GM12878 (cell line): ENCODE data around the gene LPCAT2.

Experiments
- CHD2 ChIP-seq: IDR thresholded peaks from 2 replicates; pipeline ENCODE4 v1.6.1; 2011; ENCODE audit warnings: low read depth, low read length, improper control_type of control experiment, borderline replicate concordance
- EZH2 ChIP-seq: IDR thresholded peaks from 2 replicates; pipeline ENCODE4 v1.6.1; 2012; ENCODE audit warnings: low read depth, mild to moderate bottlenecking, control low read depth, inconsistent platforms, low read length, borderline replicate concordance; ENCODE audit not compliant: control insufficient read depth
- POLR2AphosphoS5 ChIP-seq: IDR thresholded peaks from 2 replicates; pipeline ENCODE4 v1.6.1; 2011; ENCODE audit warnings: mild to moderate bottlenecking, low read length, inconsistent platforms
- RAD51 ChIP-seq: fragments of 450-650 bp; IDR thresholded peaks from 2 replicates; pipeline ENCODE4 v1.6.1; 2016; ENCODE audit warnings: moderate library complexity, mild to moderate bottlenecking, inconsistent platforms
- ZNF24 ChIP-seq: fragments of 450-650 bp; IDR thresholded peaks from 2 replicates; pipeline ENCODE4 v1.6.1; 2017; ENCODE audit warnings: antibody characterized with exemption, mild to moderate bottlenecking
- TF ChIP-seq, protein P1 (sequence below), 3 experiments: IDR thresholded peaks in 2 of 3; conservative IDR thresholded peaks in 1 of 3; 2 replicates each; pipeline ENCODE4 v1.5.1; 2011; ENCODE audit warnings: low read depth in 3 of 3, low read length in 3 of 3, mild to moderate bottlenecking in 3 of 3, control low read depth in 2 of 3, moderate library complexity in 2 of 3, inconsistent platforms in 1 of 3, mixed read lengths in 1 of 3; ENCODE audit not compliant: control insufficient read depth in 2 of 3, insufficient read depth in 1 of 3; ENCODE audit errors: extremely low read depth in 1 of 3
- TF ChIP-seq, protein P2 (sequence below): IDR thresholded peaks from 2 replicates; pipeline ENCODE4 v1.6.1; 2012; ENCODE audit warnings: low read depth, low read length, improper control_type of control experiment
- TF ChIP-seq, protein P3 (sequence below): IDR thresholded peaks from 2 replicates; pipeline ENCODE4 v1.6.1; 2012; ENCODE audit warnings: mild to moderate bottlenecking, low read depth, low read length

DNA sequence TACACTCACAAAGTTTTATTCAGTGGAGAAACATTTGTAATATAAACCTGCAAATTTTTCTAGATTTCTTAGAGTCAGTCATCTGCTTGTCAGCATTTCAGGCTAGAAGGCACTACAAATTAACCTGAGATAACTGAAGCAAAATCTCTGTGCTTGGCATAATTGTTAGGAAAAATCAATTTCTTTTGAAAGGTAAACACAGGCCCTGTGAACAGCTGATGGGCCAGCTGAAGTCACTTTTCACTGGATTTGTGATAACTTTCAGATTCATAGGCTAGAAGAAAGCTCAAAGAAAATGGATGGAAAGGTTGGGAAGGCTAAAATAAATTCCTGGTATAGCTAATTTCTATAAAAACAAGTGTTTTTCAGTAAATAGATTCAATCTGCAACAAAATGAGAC, 112.9 kb downstream of the LPCAT2 start:
- TF ChIP-seq, protein P1, sequence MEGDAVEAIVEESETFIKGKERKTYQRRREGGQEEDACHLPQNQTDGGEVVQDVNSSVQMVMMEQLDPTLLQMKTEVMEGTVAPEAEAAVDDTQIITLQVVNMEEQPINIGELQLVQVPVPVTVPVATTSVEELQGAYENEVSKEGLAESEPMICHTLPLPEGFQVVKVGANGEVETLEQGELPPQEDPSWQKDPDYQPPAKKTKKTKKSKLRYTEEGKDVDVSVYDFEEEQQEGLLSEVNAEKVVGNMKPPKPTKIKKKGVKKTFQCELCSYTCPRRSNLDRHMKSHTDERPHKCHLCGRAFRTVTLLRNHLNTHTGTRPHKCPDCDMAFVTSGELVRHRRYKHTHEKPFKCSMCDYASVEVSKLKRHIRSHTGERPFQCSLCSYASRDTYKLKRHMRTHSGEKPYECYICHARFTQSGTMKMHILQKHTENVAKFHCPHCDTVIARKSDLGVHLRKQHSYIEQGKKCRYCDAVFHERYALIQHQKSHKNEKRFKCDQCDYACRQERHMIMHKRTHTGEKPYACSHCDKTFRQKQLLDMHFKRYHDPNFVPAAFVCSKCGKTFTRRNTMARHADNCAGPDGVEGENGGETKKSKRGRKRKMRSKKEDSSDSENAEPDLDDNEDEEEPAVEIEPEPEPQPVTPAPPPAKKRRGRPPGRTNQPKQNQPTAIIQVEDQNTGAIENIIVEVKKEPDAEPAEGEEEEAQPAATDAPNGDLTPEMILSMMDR (IDR thresholded peaks at IDR 0.05 in 2 of 3, conservative IDR thresholded peaks at IDR 0.05 in 1 of 3; ENCODE audit: control insufficient read depth in 2 of 3, extremely low read depth in 1 of 3, insufficient read depth in 1 of 3, low read depth in 3 of 3, low read length in 3 of 3), result no peak
- TF ChIP-seq CHD2, result no peak
- no peak for TF ChIP-seq EZH2
- TF ChIP-seq, protein P2, sequence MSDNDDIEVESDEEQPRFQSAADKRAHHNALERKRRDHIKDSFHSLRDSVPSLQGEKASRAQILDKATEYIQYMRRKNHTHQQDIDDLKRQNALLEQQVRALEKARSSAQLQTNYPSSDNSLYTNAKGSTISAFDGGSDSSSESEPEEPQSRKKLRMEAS, result no peak
- TF ChIP-seq ZNF24, result no peak
- no peak for TF ChIP-seq RAD51
- TF ChIP-seq, protein P3, sequence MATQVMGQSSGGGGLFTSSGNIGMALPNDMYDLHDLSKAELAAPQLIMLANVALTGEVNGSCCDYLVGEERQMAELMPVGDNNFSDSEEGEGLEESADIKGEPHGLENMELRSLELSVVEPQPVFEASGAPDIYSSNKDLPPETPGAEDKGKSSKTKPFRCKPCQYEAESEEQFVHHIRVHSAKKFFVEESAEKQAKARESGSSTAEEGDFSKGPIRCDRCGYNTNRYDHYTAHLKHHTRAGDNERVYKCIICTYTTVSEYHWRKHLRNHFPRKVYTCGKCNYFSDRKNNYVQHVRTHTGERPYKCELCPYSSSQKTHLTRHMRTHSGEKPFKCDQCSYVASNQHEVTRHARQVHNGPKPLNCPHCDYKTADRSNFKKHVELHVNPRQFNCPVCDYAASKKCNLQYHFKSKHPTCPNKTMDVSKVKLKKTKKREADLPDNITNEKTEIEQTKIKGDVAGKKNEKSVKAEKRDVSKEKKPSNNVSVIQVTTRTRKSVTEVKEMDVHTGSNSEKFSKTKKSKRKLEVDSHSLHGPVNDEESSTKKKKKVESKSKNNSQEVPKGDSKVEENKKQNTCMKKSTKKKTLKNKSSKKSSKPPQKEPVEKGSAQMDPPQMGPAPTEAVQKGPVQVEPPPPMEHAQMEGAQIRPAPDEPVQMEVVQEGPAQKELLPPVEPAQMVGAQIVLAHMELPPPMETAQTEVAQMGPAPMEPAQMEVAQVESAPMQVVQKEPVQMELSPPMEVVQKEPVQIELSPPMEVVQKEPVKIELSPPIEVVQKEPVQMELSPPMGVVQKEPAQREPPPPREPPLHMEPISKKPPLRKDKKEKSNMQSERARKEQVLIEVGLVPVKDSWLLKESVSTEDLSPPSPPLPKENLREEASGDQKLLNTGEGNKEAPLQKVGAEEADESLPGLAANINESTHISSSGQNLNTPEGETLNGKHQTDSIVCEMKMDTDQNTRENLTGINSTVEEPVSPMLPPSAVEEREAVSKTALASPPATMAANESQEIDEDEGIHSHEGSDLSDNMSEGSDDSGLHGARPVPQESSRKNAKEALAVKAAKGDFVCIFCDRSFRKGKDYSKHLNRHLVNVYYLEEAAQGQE, result no peak
- TF ChIP-seq POLR2AphosphoS5, result no peak
